ENCODE measurements around the gene POLE.

POLE gene

DNA sequence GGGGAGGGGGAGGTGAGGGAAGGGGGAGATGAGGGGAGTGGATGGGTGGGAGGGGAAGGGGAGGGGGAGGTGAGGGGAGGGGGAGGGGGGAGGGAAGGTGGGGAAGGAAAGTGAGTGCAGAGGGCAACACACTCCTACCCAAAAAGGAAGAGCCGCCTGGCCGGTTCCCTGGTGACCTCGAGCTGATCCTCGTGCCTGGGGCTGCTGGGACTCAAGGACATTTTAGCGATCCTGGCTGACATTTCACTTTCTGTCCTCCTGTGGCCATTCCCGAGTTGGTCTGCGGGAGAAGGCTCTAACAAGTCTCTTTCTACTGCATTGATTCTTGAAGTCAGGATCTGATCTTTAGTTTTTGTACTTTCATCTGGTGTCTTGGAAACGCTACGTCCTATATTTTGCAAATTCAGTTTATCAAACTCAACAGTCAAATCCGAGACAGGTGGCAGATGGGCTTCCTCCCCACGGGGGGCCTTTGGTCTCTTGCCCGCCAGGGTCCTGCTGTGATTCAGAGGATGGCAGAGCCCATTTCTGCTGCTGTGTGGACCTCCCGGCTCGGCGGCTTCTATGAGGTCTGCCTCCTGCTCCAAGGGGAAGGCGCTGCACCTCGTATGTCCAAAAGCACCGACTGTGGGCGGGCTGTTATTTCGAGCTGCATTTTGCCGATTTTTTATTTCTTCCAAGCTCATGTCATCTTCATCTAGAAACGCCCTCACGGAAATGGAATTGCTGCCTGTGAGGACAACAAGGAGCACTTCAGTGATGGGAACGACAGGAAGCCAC, 42.6 kb upstream of the POLE start:
- no peak overlapping the region for H3K27ac ChIP-seq
- TF ChIP-seq CTCF (conservative IDR thresholded peaks at IDR 0.05) = no peak

DNA sequence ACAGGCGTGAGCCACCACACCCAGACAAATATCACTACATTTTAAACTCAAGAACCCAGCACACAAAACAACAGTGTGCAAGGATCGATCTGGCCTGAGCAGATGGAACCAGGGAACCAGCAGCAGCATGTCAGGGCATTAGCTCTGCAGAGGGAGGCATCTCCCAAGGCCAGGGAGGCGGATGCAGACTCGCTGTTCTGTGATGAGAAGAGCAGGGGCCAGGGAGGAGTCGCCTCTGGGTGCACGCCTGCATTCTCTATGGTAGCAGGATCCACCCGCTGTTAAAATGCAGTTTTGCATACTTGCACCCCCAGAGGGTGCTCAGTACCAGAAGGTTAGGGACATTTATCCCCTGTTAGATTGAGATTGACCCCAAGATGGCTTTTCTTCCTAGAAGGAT, 41.4 kb upstream of the POLE start:
- no peak for TF ChIP-seq CTCF (conservative IDR thresholded peaks at IDR 0.05)
- no peak overlapping the region for H3K27ac ChIP-seq

- no peak for TF ChIP-seq CTCF (conservative IDR thresholded peaks at IDR 0.05)
- no peak overlapping the region for H3K27ac ChIP-seq
Measured at GRCh38 chr12:132727091-132727794, 40.1 kb upstream of the POLE start.

DNA sequence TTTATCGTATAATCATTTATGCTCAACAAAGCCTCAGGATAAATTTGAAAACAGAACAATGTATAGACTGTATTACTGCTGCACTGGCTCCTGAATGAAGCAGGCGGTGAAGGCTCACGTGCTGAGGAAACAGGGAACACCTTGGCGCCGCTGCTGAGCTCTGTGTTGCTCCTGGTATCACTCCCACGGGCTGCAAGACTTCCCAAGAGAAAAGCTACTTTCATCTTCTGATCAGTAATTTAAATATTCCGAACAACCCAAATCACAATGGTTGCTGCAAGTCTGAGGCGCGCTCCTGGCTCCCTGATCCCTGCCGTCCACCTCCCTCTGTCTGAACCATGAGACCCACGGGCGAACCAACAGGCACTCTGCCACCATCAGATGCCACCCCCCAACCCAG, 39.2 kb upstream of the POLE start:
- no peak for TF ChIP-seq CTCF (conservative IDR thresholded peaks at IDR 0.05)

GRCh38 chr12:132724506-132725241, 37.5 kb upstream of the POLE start:
- no peak overlapping the region; the same call in 1 of the 2 replicates for H3K27ac ChIP-seq

More for the DNA sequence above, 39.2 kb upstream of the POLE start:
- no peak overlapping the region for H3K27ac ChIP-seq

DNA sequence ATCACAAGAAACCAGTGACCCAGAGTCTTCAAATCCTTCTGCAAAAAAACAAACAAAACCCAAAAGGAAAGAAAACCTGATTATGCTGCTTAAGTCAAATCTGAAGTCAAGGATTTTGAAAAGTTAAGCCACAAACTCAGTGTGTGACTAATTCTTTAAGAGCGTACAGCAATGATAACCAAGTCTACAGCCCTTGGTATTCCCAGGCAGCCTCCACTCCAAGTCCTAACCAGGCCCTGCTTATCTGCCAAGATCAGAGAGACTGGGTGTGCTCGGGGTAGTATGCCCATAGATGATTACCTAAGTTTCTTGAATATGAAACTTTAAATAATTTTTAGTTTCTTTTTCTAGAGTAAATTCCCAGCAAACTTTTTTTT, 36.6 kb upstream of the POLE start:
- H3K27ac ChIP-seq = no peak overlapping the region; the same call in 1 of the 2 replicates
- no peak for TF ChIP-seq CTCF (conservative IDR thresholded peaks at IDR 0.05)

More at GRCh38 chr12:132724506-132725241, 37.5 kb upstream of the POLE start:
- no peak for TF ChIP-seq CTCF (conservative IDR thresholded peaks at IDR 0.05)

Data from VCaP (cell line).